Measurements from ENCODE around the gene MGST2. TPM values are rescaled to one million over a fixed set of nuclear protein-coding genes. Genes with fewer than 3 reads are reported as not detected.

The MGST2 gene
- polyA plus RNA-seq, 3 donors, result 41.7 to 221 (median 153) TPM

- Histone ChIP-seq H3K27ac (ENCODE audit: low read depth in 1 of 2, low read length in 2 of 2) (no peak overlapping the region), H3K79me2 (ENCODE audit: insufficient read depth, low read length) (no peaks in the 10 kb centered on the region), H2AFZ (ENCODE audit: insufficient read depth, low read depth, low read length, poor library complexity, severe bottlenecking) (no peak overlapping the region), H3K36me3 (replicated peaks in 1 of 2; ENCODE audit: control insufficient read depth in 1 of 2, insufficient read depth in 2 of 2, low read length in 2 of 2) (peaks cover 59 to 94% of the 10 kb centered on the region in 2 donors), H3K4me3 (replicated peaks in 1 of 3; ENCODE audit: low read depth in 2 of 3, low read length in 3 of 3) (no peak overlapping the region), H3K9me3 (replicated peaks in 1 of 2; ENCODE audit: control insufficient read depth in 1 of 2, insufficient read depth in 1 of 2, low read length in 2 of 2) (no peaks in the 10 kb centered on the region), H3K9ac (ENCODE audit: insufficient read depth, low read length, poor library complexity, severe bottlenecking) (no peak overlapping the region), H3K27me3 (ENCODE audit: control insufficient read depth in 2 of 2, insufficient read depth in 2 of 2, low read length in 2 of 2) (no peaks in the 10 kb centered on the region), H3K4me2 (replicated peaks; ENCODE audit: extremely low read depth, low read length, poor library complexity, severe bottlenecking) (no peak overlapping the region), H4K20me1 (ENCODE audit: insufficient read depth, low read length) (no peaks in the 10 kb centered on the region), H3K4me1 (ENCODE audit: control insufficient read depth in 1 of 2, insufficient read depth in 2 of 2, low read length in 2 of 2) (no peaks in the 10 kb centered on the region)
- H3K27ac Mint-ChIP-seq, result no peak overlapping the region
- H3K4me1 Mint-ChIP-seq, result no peaks in the 10 kb centered on the region
- no peak for DNase-seq
- WGBS (ENCODE audit: insufficient coverage), result 88% methylated on average over 2 of the region's 4 CpGs
- no peak for TF ChIP-seq CTCF (IDR thresholded peaks at IDR 0.05)
- intact Hi-C loops (cut with micrococcal nuclease), result no loop called here
- H3K36me3 Mint-ChIP-seq, result peaks cover 65 to 77% of the 10 kb centered on the region in 2 donors
- H3K4me3 Mint-ChIP-seq, result no peak overlapping the region
- no peaks in the 10 kb centered on the region for H3K9me3 Mint-ChIP-seq
- H3K27me3 Mint-ChIP-seq (ENCODE audit: low read depth in 3 of 3), result peaks cover 0 to 2% (median 2%) of the 10 kb centered on the region in 3 donors
Observed at GRCh38 chr4:139721789-139722188, 56.2 kb downstream of the MGST2 start.

- DNase-seq, result no peak
- Histone ChIP-seq H2AFZ (ENCODE audit: insufficient read depth, low read depth, low read length, poor library complexity, severe bottlenecking) (no peak overlapping the region), H4K20me1 (ENCODE audit: insufficient read depth, low read length) (no peaks in the 10 kb centered on the region), H3K79me2 (ENCODE audit: insufficient read depth, low read length) (no peaks in the 10 kb centered on the region), H3K27me3 (ENCODE audit: control insufficient read depth in 2 of 2, insufficient read depth in 2 of 2, low read length in 2 of 2) (no peaks in the 10 kb centered on the region), H3K9ac (ENCODE audit: insufficient read depth, low read length, poor library complexity, severe bottlenecking) (no peak overlapping the region), H3K4me2 (replicated peaks; ENCODE audit: extremely low read depth, low read length, poor library complexity, severe bottlenecking) (no peak overlapping the region), H3K27ac (ENCODE audit: low read depth in 1 of 2, low read length in 2 of 2) (no peak overlapping the region), H3K36me3 (replicated peaks in 1 of 2; ENCODE audit: control insufficient read depth in 1 of 2, insufficient read depth in 2 of 2, low read length in 2 of 2) (peaks cover 36 to 96% of the 10 kb centered on the region in 2 donors), H3K4me1 (ENCODE audit: control insufficient read depth in 1 of 2, insufficient read depth in 2 of 2, low read length in 2 of 2) (no peaks in the 10 kb centered on the region), H3K4me3 (replicated peaks in 1 of 3; ENCODE audit: low read depth in 2 of 3, low read length in 3 of 3) (no peak overlapping the region), H3K9me3 (replicated peaks in 1 of 2; ENCODE audit: control insufficient read depth in 1 of 2, insufficient read depth in 1 of 2, low read length in 2 of 2) (no peaks in the 10 kb centered on the region)
- Mint-ChIP-seq H3K4me3 (no peak overlapping the region), H3K27me3 (ENCODE audit: low read depth in 3 of 3) (peaks cover 0 to 2% (median 0%) of the 10 kb centered on the region in 3 donors), H3K4me1 (no peaks in the 10 kb centered on the region), H3K27ac (no peak overlapping the region), H3K9me3 (no peaks in the 10 kb centered on the region), H3K36me3 (peaks cover 59 to 74% of the 10 kb centered on the region in 2 donors)
- no CpG with 5 or more reads among the region's 2 CpGs for WGBS (ENCODE audit: insufficient coverage)
- intact Hi-C loops (cut with micrococcal nuclease), result no loop called here
- no peak for TF ChIP-seq CTCF (IDR thresholded peaks at IDR 0.05)
Observed at GRCh38 chr4:139725236-139725635, 59.6 kb downstream of the MGST2 start.

Data from CD14-positive monocyte (primary cell).